ENCODE results near the gene TACR1.

TACR1 gene

DNA sequence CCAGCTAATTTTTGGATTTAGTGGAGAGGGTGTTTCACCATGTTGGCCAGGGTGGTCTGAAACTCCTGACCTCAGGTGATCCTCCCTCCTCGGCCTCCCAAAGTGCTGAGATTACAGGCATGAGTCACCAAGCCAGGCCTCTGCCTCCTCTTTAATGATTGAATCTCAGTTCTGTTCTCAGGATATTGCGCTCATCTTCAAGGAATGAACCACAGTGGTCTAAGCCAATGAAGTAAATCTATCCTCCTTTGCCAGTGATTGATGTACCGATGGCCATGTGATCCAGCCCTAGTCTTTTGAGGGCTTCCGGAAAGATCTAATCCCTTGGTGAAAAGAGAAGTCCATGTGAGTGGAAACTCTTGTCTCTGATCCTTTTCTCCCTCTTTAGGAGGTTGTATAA is 192.3 kb downstream of the TACR1 start:
- DNase-seq: no peak

DNA sequence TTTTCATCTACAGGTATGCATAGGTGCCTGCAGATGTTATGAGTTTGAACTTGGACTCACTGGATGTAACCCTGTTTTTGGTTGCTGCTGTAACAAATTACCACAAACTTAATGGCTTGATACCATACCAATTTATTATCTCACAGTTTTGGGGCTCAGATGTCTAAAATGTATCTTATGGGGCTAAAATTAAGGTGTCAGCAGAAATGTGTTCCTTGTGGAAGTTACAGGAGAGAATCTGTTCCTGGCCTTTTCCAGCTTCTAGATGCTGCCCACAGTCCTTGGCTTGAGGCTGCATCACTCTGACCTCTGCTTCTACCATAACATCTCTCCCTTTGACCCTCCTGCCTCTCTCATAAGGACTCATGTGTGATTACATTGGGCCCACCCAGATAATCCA is 193.3 kb downstream of the TACR1 start:
- no peak for DNase-seq

DNA sequence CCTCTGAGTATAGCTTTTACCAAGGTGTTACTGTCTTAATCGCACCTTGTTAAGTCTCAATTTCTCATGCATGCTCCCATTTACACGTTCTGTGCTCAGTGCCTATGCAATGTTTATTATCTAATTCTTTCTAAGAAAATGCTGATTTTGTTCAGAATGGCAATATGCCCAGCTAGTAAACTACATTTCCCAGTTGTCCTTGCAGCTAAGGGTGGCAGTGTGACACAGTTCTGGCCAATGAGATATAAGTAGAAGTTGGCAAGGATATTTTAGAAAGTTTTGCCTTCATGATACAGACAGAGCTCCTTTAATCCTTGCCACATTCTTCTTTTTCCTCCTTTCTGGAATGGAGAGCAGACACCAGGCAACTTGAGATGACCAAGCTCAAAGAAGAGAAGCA is 195.5 kb downstream of the TACR1 start:
- no peak for DNase-seq

GRCh38 chr2:75003276-75003675 is 196.0 kb downstream of the TACR1 start:
- DNase-seq: no peak

DNA sequence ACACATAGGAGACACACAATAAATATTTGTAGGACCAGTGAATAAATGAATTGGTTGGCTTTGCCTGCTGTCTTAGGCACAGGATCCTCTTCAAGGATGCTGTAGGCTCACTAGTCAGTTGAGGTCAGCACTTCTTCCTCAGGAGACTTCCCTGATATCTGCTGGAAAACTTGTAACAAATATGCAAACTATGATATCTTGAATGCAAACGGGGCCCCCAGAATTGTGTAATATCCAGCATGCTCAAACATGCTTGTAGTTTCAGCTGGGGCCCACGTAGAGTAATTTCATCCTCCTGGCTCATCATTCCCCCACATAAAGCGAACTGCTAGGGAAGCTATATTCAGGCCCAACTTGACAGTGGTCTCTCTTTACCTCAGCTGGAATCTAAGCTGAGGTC is 197.3 kb downstream of the TACR1 start:
- DNase-seq: no peak

GRCh38 chr2:74999468-74999867 is 199.9 kb downstream of the TACR1 start:
- DNase-seq: no peak

Data from NCI-H345 (cell line).